ENCODE results near the gene RUBCN. TPM values are rescaled to one million over a fixed set of nuclear protein-coding genes. Genes with fewer than 3 reads are reported as not detected.
"Not testable (repeated sequence)": the region's sequence is repeated elsewhere in the genome, so short reads cannot be mapped to it uniquely, and the experiment has no call there.

RUBCN gene
- total RNA-seq, 1 donor from 2014 or later = 27.3 TPM

GRCh38 chr3:197627158-197627771 is 109.4 kb downstream of the RUBCN start:
- not testable (repeated sequence) for DNase-seq (ENCODE audit: low spot score in 2 of 2); FAIRE-seq

DNA sequence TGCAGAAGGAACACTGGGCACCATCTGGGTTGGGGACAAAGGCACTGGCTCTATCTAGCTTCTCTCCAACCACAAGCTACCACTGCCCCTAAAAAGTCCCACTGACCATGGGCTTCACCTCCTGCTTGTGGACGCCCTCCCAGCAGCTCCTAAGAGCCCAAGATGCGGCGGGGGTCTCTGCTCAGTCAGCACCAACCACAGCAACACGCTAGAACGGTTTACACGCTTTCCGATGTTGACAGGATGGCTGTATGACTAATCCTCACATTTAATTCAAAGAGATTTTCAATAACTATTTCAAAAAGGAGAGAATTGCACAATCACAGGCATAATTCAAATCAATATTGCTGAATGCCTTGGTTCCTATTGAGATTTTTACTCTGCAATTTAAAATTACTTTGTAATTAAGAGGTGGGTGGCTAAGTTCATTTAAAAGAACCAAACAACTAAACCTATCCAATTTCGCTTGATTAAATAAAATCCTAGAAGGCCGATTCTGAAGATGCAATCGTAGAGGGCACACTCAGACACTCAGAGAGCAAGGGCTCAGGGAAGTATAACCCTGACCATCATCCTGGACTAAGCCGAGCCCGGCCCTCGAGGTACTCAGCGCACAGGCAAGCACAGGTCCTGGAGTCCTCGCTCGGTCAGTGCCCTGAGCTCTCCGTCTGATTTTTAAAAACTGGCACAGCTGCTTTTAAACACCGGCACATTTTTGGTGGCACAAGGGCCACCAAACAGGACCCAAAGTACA is 110.1 kb downstream of the RUBCN start:
- FAIRE-seq; DNase-seq (ENCODE audit: low spot score in 2 of 2): not testable (repeated sequence)

GRCh38 chr3:197621478-197621877 is 115.2 kb downstream of the RUBCN start:
- not testable (repeated sequence) for FAIRE-seq

More at GRCh38 chr3:197621478-197621877, 115.2 kb downstream of the RUBCN start:
- not testable (repeated sequence) for DNase-seq (ENCODE audit: low spot score in 2 of 2)

Other genes with a start within 250 kb of the RUBCN start
- gene BDH1, start 180.9 kb downstream of the RUBCN start, total RNA-seq = 9.8 TPM
- gene FYTTD1, start 13.0 kb upstream of the RUBCN start, total RNA-seq = 61.1 TPM
- gene LRCH3, start 54.4 kb upstream of the RUBCN start, total RNA-seq = 71.7 TPM
- gene RPL35A, start 213.3 kb upstream of the RUBCN start, total RNA-seq = 1,311 TPM
- gene LMLN, start 223.3 kb upstream of the RUBCN start, total RNA-seq = 13.5 TPM